ENCODE data around the gene ABCB1. TPM values are rescaled to one million over a fixed set of nuclear protein-coding genes. Genes with fewer than 3 reads are reported as not detected.
A peak's percentile ranks its signal among the peaks of the same experiment; 100 is the strongest.

ABCB1 gene
- total RNA-seq, 1 donor from 2014 or later = 0.78 TPM

DNA sequence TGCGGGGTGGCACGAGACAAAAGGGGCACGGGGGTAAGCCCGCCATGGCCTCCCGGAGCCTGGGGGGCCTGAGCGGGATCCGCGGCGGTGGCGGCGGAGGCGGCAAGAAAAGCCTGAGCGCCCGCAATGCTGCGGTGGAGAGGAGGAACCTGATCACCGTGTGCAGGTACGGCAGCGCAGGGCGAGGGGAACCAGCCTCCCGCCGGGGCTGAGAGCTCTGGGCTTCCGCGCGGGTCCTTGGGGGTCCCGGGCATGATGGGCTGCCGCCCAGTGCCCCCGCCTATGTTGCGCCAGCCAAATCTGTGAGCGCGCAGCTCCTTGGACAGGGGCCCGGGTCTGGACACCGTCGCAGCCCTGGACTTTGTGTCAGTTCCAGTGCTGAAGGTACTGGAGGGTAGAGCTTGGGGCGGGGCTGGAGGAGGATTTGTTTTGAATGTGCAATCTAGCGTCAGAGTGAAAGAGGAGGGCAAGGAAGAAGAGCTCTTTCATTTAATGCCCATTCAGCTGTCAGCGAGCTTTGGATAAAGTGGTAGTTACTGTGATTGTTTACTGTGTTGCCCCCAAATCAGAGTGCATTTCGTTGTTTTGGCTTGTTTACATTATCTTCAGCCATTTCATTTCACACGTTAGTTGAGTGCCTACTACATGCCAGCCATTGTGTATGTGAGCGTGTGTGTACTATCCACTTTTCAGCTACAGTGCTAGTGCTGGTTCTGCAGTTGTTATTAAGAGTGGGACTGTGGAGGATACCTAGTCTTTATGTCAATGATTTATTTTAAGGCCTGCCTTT, 28.3 kb upstream of the ABCB1 start:
- peaks cover 7% of the 10 kb centered on the region for H3K9me3 Mint-ChIP-seq (ENCODE audit: unreplicated experiment)
- H3K4me3 Mint-ChIP-seq (ENCODE audit: unreplicated experiment) = peak overlapping the region; percentile 89
- TF ChIP-seq, protein P1, sequence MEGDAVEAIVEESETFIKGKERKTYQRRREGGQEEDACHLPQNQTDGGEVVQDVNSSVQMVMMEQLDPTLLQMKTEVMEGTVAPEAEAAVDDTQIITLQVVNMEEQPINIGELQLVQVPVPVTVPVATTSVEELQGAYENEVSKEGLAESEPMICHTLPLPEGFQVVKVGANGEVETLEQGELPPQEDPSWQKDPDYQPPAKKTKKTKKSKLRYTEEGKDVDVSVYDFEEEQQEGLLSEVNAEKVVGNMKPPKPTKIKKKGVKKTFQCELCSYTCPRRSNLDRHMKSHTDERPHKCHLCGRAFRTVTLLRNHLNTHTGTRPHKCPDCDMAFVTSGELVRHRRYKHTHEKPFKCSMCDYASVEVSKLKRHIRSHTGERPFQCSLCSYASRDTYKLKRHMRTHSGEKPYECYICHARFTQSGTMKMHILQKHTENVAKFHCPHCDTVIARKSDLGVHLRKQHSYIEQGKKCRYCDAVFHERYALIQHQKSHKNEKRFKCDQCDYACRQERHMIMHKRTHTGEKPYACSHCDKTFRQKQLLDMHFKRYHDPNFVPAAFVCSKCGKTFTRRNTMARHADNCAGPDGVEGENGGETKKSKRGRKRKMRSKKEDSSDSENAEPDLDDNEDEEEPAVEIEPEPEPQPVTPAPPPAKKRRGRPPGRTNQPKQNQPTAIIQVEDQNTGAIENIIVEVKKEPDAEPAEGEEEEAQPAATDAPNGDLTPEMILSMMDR (IDR thresholded peaks at IDR 0.05; ENCODE audit: partially characterized antibody, unreplicated experiment) = no peak
- peak; percentile 42 for DNase-seq
- H3K4me1 Mint-ChIP-seq (ENCODE audit: low read depth, unreplicated experiment) = no peaks in the 10 kb centered on the region
- H3K27ac Mint-ChIP-seq (ENCODE audit: unreplicated experiment) = no peak overlapping the region
- no peaks in the 10 kb centered on the region for H3K36me3 Mint-ChIP-seq (ENCODE audit: unreplicated experiment)
- H3K27me3 Mint-ChIP-seq (ENCODE audit: unreplicated experiment) = peaks cover 4% of the 10 kb centered on the region

DNA sequence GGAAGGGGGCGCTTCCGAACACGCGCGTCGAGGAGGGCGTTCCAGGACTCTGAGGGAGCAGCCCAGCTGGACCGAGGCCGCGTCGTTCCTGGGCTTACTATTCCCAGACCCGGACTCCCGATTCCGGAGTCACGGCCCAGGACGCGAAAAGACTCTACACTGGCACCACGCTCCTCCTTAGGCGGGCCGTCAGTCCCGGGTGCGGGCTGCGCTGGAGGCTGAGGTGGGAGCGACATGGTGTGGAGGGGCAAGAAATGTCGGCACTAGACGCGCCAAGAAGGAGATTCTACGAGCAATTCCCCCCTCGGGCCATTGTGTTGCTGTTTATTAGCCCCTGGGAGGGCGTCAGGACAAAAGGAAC, 26.9 kb upstream of the ABCB1 start:
- Mint-ChIP-seq H3K4me3 (ENCODE audit: unreplicated experiment) (peak overlapping the region; percentile 89), H3K36me3 (ENCODE audit: unreplicated experiment) (no peaks in the 10 kb centered on the region), H3K27ac (ENCODE audit: unreplicated experiment) (peak overlapping the region; percentile 84), H3K9me3 (ENCODE audit: unreplicated experiment) (peaks cover 9% of the 10 kb centered on the region), H3K4me1 (ENCODE audit: low read depth, unreplicated experiment) (no peaks in the 10 kb centered on the region), H3K27me3 (ENCODE audit: unreplicated experiment) (peaks cover 4% of the 10 kb centered on the region)
- no peak for DNase-seq
- TF ChIP-seq, protein P1 (IDR thresholded peaks at IDR 0.05; ENCODE audit: partially characterized antibody, unreplicated experiment) = no peak

DNA sequence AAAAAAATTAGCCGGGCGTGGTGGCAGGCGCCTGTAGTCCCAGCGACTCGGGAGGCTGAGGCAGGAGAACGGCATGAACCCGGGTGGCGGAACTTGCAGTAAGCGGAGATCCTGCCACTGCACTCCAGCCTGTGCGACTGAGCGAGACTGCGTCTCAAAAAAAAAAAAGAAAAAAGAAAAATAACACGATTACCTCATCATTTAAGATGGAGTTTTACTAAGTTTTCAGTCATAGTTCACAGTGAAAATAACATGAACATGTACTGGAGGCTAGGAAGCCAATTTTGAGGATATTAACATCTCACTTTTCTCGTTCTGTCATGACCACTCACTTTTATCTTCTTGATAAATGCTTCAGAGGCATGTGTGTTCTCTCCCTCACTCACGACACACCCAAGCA, 24.4 kb upstream of the ABCB1 start:
- Mint-ChIP-seq H3K9me3 (ENCODE audit: unreplicated experiment) (peaks cover 11% of the 10 kb centered on the region), H3K27ac (ENCODE audit: unreplicated experiment) (no peak overlapping the region), H3K27me3 (ENCODE audit: unreplicated experiment) (peaks cover 4% of the 10 kb centered on the region), H3K4me1 (ENCODE audit: low read depth, unreplicated experiment) (no peaks in the 10 kb centered on the region), H3K4me3 (ENCODE audit: unreplicated experiment) (no peak overlapping the region), H3K36me3 (ENCODE audit: unreplicated experiment) (no peaks in the 10 kb centered on the region)
- DNase-seq = no peak
- TF ChIP-seq, protein P1 (IDR thresholded peaks at IDR 0.05; ENCODE audit: partially characterized antibody, unreplicated experiment) = no peak

DNA sequence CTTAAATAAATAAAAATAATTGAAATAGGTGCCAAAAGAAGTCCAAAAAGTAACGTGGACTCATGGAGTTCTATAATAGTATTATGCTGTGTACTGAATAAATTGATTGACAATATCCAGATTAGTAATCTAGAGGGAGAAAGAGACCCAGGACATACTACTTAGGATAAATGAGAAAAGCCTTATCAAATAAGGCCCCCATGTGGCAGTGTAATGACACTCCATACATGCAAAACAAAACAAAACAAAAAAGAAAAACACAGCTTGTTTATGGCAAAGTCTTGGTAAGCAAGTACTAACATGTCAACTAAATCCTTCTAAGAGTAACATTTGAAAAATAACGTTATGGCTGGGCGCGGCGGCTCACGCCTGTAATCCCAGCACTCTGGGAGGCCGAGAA, 23.9 kb upstream of the ABCB1 start:
- peaks cover 11% of the 10 kb centered on the region for H3K9me3 Mint-ChIP-seq (ENCODE audit: unreplicated experiment)
- H3K4me1 Mint-ChIP-seq (ENCODE audit: low read depth, unreplicated experiment) = no peaks in the 10 kb centered on the region
- no peak overlapping the region for H3K27ac Mint-ChIP-seq (ENCODE audit: unreplicated experiment)
- DNase-seq = no peak
- H3K4me3 Mint-ChIP-seq (ENCODE audit: unreplicated experiment) = no peak overlapping the region
- TF ChIP-seq, protein P1 (IDR thresholded peaks at IDR 0.05; ENCODE audit: partially characterized antibody, unreplicated experiment) = no peak
- H3K27me3 Mint-ChIP-seq (ENCODE audit: unreplicated experiment) = peaks cover 4% of the 10 kb centered on the region
- H3K36me3 Mint-ChIP-seq (ENCODE audit: unreplicated experiment) = no peaks in the 10 kb centered on the region

DNA sequence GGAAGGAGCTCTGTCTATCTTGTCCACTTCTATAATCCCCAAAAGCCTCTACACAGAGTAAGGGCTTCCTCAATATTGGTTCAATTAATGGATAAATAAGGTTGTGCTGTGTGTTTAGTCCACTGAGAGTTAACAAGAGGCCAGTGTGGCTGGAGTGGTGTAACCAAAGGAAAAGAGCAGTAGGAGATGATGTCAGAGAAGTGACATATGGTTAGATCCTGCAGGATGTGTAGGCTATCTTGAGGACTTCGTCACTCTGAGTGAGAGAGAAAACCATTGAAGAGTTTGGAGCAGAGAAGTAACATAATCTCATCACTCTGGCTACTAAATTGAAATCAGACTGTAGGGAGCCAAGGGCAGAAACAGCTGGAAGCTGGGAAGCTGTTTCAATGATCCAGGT, 14.5 kb upstream of the ABCB1 start:
- TF ChIP-seq, protein P1 (IDR thresholded peaks at IDR 0.05; ENCODE audit: partially characterized antibody, unreplicated experiment) = no peak
- Mint-ChIP-seq H3K27me3 (ENCODE audit: unreplicated experiment) (peaks cover 5% of the 10 kb centered on the region), H3K4me3 (ENCODE audit: unreplicated experiment) (no peak overlapping the region), H3K9me3 (ENCODE audit: unreplicated experiment) (peaks cover 2% of the 10 kb centered on the region), H3K36me3 (ENCODE audit: unreplicated experiment) (no peaks in the 10 kb centered on the region), H3K4me1 (ENCODE audit: low read depth, unreplicated experiment) (peaks cover 4% of the 10 kb centered on the region), H3K27ac (ENCODE audit: unreplicated experiment) (no peak overlapping the region)
- no peak for DNase-seq

Data from glutamatergic neuron (in vitro differentiated cells).